GM19025 (cell line): ENCODE measurements around the gene COL6A5.
"Not testable (repeated sequence)": the region's sequence is repeated elsewhere in the genome, so short reads cannot be mapped to it uniquely, and the experiment has no call there.

Experiments used
- ATAC-seq: cut with Tn5 transposase; IDR thresholded peaks from one replicate; pipeline ENCODE4 v1.9.1; 2021; ENCODE audit warnings: mild to moderate bottlenecking, low read depth, moderate library complexity; ENCODE audit not compliant: unreplicated experiment

Gene COL6A5

DNA sequence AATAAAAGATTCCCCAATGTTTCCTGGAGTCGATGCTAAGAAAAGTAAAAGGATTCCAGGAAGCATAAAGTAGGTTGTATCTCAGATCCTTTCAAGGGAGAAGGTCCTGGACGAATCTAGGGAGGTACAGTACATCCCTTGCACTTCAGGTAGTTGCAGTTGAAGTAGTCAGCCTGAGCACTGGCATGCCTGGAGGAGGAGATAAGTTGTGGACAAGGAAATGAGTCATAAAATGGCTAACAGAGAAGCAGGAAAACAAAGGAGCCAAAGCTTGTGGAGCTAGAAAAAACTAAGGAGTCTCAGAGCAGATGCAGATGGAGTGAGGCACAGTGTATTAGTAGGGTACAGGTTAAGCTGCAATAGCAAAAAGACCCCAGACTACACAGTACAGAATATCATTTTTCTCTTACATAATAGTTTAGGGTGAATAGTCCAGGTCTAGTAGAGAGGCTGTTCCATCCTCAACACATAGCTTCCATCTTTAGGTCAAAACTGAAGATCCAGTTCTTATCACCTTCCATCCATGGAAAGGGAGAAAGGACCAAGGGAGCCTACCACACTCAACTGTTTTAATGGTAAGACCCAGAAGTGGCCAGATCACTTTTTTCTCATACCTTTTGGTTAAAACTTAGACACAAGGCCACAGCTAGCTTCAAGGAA lies 41.3 kb downstream of the COL6A5 start:
- no peak for ATAC-seq

DNA sequence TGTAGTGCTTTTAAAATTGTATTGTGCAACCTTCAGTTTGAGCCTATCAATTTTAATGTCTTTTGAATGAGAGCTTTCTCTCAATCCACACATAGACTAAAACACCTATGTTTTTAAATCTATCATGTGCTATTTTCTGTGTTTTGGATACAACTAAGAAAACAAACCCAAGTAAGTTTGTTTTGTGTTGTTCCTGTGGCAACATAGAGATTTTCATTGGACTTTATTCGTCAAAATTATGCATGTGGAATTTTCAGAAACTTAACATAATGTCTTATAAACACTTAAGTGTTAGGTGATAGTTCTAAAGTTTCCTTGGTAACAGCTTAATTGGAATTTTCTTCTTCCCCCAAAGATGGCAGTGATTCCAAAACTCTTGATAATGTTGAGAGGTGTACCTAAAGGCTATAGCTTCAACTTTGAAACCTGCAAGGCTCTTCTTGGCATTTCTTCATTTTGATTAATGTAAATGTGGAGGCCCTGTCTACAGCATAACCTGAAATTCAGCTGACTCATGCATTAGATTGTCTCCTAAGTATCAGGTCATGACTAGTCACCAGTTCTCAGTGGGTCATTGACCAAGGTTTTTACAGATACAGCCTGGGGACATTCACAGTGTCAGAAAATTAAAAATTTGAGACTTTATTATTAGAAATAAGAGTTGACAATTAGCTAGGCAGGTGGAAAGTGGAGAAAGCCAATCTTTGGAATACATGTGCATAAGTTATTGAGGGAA lies 44.4 kb downstream of the COL6A5 start:
- no peak for ATAC-seq

DNA sequence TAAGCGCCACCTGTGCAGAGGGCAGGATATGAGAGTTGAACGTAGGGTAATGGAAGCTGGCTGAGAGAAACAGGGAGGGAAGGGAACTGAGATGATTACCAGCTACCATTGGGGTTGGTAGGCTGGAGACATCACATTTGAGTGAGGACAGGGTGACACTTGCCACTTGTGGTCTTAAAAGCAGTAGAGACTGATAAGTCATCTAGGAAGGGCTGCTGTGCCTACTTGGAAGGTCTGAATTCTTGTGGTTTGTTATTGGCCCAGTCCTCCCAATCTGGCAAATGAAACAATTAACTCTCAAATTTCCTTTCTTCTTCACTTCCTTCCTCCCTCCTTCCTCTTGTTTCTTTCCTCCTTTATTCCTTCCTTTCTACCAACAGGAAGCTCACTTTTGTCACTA lies 46.8 kb downstream of the COL6A5 start:
- ATAC-seq, result no peak

DNA sequence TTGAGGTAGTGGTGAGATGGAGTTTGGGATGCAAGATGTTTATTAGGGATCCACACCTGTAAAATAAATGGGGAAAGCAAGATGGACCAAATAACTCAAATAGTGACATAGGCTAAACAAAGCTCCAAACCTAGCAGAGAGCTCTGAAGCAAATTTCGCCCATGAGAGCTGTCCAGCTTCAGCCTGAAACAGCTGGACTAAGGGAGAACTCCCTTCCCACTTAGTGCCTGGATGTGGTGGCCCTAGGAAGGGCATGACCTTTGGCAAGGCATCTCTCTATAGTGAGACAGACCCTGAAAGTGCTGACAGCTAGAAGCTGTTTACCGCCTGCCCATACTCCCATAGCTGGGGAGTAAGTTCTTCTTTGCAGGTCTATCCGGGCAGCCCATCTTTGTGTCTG lies 48.1 kb downstream of the COL6A5 start:
- ATAC-seq, result no peak

DNA sequence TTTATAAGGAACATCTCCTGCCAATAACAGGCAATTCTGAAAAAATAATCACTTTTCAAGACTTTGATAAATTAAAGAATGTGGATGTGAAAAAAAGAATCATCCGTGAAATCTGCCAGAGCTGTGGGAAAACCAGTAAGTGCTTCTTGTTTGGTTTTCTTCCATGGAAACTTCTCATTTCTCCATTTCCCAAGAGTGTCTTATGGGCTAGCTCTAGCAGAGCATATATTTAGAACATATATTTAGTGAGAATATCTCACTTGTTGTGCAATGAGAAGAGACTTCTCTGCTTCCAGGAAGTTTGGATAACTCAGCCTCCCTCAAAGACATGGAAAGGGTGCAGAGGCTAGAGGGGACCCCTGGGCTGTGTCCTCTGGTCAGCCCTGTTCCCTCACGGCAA lies 49.9 kb downstream of the COL6A5 start:
- no peak for ATAC-seq

DNA sequence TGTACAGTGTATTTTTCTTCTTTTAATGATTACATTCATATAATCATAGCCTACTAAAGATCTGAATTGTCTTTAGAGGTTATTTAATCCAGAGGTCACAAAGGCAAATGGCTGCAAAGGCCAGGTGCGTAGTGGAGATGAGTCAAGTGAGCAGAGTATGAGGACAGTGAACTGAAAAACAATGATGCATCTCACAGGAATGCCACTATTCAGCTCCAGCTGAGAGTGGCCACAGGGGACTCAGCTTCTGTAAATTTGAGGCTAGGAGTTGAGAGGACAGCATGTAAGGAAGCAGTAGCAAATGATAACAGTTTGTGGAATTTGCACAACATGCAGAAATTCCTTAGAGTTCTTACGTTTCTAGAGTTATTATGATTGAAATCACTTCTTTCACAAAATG lies 50.4 kb downstream of the COL6A5 start:
- no peak for ATAC-seq

DNA sequence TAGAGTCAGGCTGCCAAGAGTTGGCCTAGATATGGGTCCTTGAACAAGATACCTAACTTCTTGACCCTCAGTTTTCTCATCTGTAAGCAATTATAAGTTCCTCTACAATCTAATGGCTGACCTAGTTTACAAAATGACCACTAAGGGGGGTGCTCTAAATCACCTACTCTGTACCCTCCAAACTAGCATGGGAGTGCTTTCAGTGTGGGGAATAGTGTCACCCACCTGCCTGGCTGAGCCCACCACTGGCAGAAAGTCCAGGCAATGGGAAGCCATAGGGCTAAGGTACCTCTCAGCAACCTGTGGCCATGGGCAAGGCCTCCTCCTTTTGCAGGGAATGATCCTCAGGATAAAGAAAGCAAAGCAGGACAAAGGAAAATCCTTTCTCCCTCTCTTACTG lies 58.9 kb downstream of the COL6A5 start:
- no peak for ATAC-seq

DNA sequence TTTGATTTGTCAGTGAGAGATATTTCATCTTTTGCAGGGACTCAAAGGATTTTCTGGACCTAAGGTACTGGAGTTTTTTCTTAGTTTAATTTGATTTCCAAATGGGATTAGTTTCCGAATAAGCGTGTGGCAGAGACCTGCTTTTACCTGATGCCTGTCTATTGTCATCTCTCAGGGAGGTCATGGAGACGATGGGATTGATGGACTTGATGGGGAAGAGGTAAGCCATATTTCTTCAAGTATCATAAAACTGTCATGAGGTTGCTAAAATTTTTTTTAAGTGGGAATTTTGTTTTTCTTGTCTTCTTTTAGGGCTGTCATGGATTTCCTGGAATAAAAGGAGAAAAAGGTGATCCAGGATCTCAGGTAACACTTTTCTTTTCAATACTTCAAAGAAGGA lies 60.5 kb downstream of the COL6A5 start:
- ATAC-seq, result no peak

DNA sequence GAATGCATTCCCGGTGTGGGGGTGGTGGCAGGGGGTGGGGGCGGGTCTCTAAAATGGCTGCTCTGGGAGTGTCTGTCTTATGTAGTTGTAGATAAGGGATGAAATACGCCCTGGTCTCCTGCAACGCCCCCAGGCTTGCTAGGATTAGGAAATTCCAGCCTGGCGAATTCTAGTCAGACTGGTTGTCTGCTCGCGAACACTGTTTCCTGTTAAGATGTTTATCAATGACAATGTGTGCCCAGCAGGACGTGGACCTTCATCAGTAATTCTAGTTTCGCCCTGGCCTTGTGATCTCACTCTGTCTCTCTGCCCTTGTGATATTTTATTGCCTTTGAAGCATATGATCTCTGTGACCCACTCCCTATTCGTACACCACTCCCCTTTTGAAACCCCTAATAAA lies 62.8 kb downstream of the COL6A5 start:
- not testable (repeated sequence) for ATAC-seq

DNA sequence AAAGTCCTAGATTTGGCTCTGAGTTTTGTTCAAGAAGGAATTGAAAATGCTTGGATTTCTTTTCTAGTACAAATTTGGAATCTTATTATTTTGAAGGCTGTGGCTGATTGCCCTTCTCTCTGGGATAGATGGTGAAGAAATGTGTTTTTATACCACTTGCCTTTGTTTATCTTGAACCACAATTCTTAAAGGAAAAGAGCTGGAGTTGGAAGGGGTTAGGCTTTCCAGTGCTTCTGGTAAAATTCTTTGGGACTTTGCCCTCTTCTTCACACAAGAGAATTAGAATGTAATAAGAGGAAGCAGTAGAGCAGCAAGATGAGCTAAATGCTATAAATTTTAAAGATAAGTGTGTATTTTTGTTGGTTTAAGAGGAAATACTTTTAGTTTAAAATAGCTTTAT lies 65.8 kb downstream of the COL6A5 start:
- ATAC-seq, result no peak

DNA sequence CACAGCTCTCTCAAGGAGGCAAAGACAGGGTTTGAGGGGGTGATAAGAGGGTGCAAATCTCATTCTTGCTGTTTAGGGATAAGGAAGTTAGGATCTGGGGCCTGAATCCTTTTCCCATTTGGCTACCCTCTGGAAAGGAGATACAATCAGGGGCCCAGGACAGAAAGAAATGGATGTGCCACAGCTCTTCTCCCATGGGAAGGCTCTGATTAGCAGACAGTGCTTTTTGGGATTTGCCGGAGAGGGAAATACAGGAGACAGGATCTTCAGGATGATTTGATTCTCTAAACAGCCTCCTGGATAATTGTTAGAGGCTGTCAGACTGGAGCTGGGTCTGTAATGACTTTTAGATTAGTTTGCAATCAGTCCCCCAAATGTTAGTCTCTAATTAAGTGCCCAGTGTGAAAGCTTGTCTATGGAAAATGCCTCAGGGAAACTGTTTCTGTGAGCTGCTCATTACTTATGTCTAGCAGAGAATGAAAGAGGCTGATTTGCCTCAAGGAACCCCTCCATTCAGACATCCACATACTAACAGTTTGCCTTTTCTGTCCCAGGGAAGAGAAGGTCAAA lies 67.6 kb downstream of the COL6A5 start:
- no peak for ATAC-seq

DNA sequence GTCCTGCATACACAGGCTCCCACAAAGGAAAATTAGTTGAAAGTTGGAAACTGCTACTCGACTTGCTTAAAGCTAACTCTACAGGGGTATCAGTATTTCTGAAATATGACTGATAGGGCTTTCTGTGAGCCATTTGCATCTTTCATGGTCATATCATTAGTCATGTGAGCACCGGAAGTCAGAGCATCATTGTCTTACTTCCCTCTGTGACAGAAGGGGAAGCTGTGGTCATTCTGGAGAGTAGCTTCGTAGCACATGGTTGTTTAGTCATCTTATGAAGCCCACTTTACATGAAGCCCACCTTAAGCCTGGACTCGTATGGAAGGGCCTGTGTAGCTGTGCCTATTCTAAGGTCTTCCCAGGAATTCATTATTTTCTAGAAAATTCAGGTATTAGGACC lies 69.0 kb downstream of the COL6A5 start:
- no peak for ATAC-seq

DNA sequence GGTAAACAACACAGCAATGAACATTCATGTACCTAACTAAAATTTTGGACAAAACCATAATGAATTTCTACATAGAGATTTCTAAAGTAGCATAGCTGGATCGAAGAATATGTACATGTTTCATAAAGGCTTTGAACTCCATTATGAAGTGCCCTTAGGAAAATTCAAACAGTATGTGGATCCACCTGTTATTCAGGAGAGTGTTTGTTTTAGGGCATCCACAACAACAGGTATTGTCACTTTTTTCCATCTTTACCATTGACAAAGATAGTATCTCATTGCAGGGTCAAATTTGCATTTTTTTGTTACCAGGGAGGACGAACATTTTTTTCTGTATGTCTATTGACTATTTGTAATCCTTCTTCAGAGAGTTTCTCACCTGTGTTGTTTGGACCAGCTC lies 75.0 kb downstream of the COL6A5 start:
- no peak for ATAC-seq

DNA sequence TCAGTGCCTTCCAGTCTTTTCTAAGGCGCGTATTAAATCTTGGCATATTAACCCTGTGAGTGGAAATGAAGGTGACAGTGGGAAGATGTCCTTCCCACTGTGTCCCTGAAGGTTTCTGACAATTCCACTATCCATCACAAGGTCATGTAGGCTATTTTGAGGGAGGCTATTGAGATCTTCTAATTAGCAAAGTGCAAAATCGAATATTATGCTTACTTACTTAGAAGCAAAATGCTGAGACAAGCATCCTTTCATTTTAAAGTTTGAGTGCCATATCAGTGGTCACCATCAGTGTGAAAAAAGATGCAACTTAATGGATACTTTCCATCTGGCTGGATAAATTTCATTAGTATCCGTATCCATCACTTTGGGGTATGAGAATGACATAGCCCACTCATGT lies 77.6 kb downstream of the COL6A5 start:
- no peak for ATAC-seq

DNA sequence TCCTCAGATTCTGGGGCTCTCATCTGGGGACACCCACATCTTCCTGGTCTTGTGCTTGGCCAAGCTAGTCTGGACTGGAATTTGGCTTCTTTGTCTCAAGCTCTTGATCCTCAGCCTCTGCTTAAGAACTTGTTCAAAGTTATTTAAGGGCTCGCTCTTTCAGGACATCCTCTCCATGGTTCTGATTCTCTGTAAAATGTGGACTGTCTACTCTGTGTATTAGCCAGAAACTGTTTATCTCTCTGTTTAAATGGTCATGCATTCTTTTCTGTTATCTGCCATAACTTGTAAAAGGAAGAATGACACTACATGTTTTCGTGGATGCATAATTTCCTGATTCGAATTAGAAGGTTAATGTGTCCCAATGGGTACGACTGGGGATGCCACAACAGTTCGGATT lies 79.4 kb downstream of the COL6A5 start:
- ATAC-seq, result no peak

DNA sequence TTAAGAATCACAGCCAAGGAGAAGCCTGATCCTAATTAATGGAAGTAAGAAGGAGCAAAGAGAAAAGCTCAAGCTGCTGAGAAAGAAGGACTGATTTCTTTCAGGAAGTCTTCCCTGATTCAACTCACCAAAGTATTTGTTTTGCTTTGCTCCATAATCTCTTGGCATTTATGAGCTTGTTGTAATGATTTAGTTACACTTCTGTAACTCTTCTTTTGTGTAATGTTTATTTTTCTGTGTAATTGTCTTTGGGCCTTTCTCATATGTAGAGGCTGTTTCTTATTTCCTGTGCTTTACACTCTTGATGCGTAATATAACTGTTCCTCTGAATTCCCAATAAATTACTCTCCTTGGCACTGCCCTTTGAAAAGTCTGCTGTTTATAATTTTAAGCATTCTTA lies 80.0 kb downstream of the COL6A5 start:
- ATAC-seq, result no peak

DNA sequence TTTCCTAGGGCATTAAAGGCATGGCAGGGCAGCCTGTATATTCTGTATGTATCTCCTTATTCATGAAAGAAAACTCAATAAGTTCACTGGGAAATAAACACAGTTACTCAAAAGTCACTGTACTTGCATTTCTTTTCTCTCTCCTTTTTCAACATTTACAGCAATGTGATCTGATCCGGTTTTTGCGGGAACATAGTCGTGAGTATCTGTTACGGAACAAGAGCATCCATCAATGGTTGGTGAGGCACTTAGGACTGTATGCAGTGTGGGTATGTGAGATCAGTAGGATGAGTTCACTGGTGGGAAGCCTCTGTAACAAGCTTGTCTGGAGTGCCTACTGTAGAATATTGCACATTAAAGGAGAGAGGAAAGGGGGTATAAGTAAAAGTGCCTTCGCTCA lies 80.7 kb downstream of the COL6A5 start:
- no peak for ATAC-seq

DNA sequence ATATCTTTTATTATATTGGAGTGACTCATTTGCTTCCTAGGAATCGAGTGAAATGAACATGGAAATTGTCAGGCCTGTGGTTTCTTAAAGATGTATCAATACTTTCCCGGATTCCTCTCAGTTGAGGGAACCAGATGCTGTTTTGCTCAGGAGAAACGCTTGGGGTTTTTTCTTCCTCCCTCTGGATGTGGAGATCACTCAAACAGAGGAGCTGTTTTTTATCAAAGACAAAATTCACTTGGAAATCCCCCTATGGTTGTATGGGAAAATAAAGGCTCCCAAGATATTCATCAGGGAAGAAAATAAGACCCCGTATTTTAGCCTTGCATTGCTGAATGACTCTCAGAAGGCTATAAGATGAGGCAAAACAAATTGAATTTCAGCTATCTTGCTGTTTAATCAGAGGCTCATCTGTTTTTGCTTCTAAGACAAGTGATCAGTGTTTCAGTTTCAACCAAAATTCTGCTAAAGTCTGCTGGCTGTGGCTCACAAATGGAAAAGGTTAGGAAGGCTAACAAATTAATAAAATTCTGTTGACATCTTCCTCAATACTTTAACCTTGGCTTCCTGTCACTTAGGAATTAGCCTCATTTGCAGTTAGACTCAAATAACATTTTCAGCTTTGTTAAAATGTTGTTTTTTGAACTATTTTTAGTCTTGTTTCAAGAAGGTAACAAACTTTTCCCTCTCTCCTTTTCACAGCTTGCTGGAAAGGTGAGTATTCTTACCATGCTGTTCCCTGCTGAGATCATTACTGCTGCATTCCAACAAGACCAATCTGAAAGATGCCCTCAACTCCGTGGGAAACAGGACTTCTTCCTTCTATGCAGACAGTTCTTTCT lies 83.6 kb downstream of the COL6A5 start:
- no peak for ATAC-seq

DNA sequence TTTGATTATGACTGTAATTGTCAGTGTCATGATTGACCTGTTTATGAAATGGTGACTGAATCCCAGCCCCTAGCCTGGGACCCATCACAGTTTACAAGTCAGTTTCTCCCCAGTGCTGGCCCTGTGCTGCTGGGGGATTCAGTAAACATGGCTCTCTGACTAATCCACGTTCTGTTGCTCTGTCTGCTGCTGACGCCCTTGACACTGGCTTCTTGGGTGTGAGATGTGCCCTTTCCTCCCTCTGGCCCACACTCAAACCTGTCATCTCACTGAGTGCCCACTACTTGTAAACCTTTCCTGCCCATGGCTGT lies 84.2 kb downstream of the COL6A5 start:
- no peak for ATAC-seq

DNA sequence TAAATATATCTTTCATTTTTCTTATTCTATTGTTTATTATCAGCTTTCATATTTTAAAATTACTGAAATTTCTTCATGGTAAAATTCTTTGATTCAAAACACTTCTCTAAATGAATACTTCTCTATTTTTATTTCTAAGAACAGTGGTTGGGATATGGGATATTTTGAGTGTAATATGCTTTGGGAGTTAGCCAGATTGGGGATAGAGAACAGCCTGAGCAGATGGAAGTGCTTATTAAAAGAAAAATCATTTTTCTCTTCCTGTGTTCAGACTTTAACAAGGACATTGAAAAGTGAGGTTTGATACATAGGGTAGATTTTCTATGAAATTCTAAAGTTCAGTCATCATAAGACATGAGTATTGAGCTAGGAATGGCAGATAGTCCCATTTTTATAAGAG lies 84.8 kb downstream of the COL6A5 start:
- ATAC-seq, result no peak

DNA sequence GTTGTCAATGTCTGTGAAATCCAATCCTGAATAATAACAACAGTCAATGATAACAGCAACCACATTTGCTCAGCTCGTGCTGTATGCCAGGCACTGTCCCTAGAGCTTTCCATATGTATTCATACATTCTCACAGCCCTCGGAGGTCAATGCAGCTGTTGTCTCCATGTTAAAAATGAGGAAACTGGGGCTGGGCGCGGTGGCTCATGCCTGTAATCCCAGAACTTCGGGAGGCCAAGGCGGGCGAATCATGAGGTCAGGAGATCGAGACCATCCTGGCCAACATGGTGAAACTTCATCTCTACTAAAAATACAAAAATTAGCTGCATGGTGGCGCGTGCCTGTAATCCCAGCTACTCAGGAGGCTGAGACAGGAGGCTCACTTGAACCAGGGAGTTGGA lies 86.6 kb downstream of the COL6A5 start:
- not testable (repeated sequence) for ATAC-seq
